8988T (cell line): Measurements from ENCODE around the gene GPC5.
"Not testable (repeated sequence)": the region's sequence is repeated elsewhere in the genome, so short reads cannot be mapped to it uniquely, and the experiment has no call there.

Experiments
- DNase-seq: peaks from one replicate; pipeline ENCODE4 v3.0.0; 2011

The GPC5 gene

DNA sequence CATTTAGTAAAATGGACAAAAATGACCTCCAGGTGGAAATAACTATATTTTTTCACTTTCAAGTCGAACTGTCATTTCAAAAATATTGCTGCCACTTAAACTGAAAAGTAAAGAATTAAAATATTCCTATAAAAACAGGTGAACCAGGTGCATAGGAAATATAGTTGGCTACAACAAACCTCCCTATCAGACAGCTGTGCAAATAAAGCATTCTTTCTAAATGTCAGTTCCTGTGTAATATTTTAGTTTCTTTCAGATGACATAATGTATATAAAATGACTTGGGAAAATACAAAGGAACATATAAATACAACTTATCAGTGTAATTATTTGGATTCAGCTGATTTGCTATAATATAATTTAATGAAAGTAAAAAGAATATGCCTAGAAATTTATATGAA lies 1424.6 kb downstream of the GPC5 start:
- no peak for DNase-seq

- no peak for DNase-seq
Observed at GRCh38 chr13:92825938-92826596, 1427.6 kb downstream of the GPC5 start.

GRCh38 chr13:92827503-92827902 lies 1429.1 kb downstream of the GPC5 start:
- no peak for DNase-seq

- no peak for DNase-seq
Observed at GRCh38 chr13:92829930-92830329, 1431.5 kb downstream of the GPC5 start.

DNA sequence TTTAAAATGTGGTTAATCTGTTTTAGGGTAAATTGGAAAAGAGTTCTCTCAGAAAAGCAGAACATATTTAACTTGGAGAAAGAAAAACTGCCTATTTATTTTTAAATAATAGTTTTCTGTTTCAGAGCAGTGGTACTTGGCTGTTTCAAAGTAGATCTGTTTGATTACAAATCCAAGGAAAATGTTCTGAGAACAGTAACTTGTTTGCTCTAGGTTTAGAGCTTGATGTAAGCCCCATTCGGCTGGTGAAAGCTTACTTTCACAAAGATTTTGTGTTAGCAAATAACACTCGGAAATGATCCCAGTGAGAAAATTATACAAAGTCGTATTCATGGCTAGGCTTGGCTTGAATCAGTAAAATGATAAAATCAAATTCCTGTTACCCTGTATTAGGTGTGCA lies 1432.4 kb downstream of the GPC5 start:
- no peak for DNase-seq

DNA sequence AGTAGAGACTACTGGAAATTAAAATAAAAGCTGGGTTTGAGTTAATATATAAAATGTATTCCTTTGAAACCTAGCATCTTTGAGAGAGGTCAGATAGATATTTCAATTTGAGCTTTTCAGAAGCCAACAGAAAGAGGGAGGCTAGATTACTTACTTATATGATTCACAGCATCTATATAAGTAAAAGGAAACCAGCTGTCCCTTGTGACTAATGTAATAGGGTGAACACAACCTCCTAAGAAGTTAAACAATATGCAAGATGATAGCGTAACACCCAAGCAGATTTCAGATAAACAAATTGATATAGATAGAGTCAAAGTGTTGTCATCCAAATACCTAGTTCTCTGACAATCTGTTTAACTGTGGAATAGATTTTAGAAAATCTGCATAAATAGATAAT lies 1434.7 kb downstream of the GPC5 start:
- no peak for DNase-seq

- no peak for DNase-seq
Observed at GRCh38 chr13:92836171-92836570, 1437.8 kb downstream of the GPC5 start.

GRCh38 chr13:92838786-92839185 lies 1440.4 kb downstream of the GPC5 start:
- DNase-seq: no peak

DNA sequence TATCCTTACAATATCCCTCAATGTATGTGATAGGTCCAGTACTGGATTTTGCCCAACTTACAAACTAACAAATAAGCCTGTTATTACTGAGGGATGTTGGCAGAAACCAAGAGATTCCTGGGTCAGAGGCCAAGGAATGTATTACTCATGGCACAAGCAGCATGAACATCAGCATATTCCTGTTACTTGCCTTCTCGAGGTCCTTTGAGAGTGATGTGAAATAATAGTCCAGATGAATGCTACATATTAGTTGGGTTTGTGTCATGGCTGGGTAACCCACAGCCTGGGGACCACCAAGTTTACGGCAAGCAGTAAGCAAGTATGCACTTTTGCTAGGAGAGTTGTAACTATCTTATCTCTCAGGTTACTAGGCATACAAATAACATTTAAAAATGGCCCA lies 1443.7 kb downstream of the GPC5 start:
- DNase-seq: no peak

DNA sequence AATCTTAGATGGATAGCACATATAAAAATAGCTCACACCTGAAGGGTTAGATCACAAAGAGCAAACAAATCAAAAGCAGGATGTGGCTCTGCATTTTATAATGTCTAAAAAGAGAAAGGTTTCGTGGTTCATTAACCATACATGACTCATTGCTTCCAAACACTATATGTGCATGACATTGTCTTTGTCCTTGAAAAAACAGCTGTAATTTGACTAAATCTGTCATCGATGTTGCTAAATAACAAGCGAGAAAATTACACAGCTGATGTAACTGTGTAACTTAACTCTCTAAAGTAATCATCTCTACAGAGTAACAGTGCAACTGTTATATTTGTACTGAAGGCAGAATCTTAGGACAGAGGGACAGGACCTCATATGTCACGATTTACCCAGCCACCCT lies 1445.1 kb downstream of the GPC5 start:
- DNase-seq: no peak

- DNase-seq: no peak
Observed at GRCh38 chr13:92849381-92849780, 1451.0 kb downstream of the GPC5 start.

DNA sequence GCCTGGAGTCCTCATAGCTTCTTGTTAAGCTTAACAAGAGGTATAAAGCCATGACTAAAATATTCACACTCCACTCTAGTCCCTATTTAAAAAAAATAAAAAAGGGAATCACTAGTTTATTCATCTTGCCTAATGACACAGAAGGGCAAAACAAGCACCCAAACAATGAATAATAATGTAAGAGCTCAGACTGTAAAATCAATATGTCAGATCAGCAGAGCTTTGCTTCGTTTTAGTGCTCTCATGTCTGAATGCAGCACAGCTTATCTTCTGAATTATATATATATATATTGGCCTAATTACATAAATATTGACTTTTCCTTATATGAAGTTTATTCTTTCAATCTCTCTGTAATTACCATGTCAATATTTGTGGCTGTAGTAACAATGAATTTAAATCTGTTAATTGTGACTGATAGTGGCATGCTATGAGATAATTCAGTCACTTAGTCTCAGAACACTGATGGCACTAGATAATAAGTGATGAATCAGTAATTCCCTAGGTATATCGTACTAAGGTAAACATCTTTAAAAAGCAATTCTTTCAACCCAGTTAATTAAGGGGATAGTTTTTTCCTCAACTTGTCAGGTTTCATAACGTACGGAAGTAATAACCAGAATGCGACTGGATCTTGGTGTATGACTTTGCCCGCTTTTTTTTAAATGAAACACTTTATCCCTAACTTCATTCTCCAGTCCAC lies 1466.3 kb downstream of the GPC5 start:
- no peak for DNase-seq

GRCh38 chr13:92873029-92873428 lies 1474.6 kb downstream of the GPC5 start:
- DNase-seq: no peak

DNA sequence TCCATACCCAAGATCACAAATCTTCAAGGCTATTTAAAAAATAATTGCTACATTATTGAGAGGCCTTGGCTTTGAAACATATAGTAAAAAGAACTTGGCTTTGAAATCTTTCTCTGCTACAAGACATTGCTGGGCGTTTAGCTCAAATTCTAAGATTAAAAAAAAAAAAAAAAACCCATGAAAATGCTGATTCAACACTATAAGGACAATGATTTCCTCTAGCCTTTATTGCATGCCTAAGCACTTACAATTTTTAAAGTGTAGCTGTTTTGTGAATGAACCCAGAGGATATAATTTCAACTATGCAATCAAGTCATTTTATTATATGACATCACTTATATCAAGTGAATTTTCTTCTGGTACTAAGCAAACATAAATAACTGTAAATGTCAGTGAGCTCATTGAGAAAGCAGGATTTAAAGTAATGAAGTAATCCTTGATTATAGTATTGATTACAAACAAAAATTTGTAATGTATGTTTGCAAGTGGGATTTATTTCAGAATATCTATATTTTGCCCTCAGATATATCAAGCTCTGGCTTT lies 1488.2 kb downstream of the GPC5 start:
- no peak for DNase-seq

GRCh38 chr13:92894447-92894846 lies 1496.0 kb downstream of the GPC5 start:
- DNase-seq: no peak

GRCh38 chr13:92896842-92897241 lies 1498.4 kb downstream of the GPC5 start:
- DNase-seq: no peak

DNA sequence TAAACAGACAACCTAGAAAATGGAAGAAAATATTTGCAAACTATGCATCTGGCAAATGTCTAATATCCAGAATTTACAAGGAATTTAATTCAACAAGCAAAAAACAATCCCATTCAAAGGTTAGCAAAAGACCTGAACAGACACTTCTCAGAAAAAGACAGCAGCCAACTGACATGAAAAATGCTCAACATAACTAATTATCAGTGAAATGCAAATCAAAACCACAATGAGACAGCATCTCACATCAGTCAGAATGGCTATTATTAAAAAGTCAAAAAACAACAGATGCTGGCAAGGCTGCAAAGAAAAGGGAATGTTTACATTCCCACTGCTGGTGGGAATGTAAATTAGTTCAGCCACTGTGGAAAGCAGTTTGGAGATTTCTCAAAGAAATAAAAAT lies 1500.5 kb downstream of the GPC5 start:
- not testable (repeated sequence) for DNase-seq

DNA sequence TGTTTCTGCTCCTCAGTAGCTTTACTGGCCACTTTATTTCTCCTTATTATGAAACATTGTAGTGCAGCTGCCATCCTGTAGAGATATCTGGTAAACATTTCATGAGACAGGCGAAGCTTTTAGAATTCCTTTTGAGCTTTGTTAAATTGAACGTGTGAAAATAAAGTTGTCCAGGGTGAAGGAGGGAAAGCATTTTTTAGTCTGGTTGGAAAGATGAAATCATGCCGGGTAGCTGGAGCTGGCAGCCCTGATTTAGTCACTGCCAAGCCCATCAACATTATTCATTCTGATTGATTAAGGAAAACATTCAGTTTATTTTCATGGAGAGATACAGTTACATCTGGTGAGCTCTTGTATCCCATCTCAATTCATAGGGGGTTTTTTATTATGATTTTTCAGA lies 1502.0 kb downstream of the GPC5 start:
- no peak for DNase-seq

- DNase-seq: no peak
Observed at GRCh38 chr13:92901739-92902138, 1503.3 kb downstream of the GPC5 start.

GRCh38 chr13:92912629-92913028 lies 1514.2 kb downstream of the GPC5 start:
- DNase-seq: no peak

DNA sequence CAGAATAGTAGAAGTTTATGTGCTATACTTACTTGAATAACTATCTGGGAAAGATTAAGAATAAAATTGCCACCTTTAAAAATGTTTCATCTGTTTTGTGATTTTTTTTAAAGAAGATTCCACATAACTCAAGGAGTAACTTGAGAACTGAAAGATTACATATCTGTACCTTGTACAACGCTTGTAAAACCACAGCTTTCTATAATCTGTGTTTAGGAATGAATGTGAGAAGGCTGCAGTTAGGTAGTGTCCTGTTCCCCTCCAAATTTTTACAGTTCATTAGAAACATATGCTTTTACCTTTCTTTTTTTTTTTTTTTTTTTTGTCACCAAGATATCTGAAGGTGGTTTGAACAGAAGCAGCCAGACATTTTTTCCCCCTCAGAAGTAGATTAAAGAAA lies 1515.4 kb downstream of the GPC5 start:
- DNase-seq: no peak
